ENCODE data around the gene TLE7. TPM values are rescaled to one million over a fixed set of nuclear protein-coding genes. Genes with fewer than 3 reads are reported as not detected.

The TLE7 gene
- total RNA-seq (not detected), polyA plus RNA-seq (not detected)

- H3K4me1 ChIP-seq (ENCODE audit: control insufficient read depth, insufficient read depth, low read length, poor library complexity, severe bottlenecking): no peaks in the 10 kb centered on the region
- H3K27ac Mint-ChIP-seq: no peak within 1 kb of the TSS
- peaks cover 17 to 43% of the 10 kb centered on the region in 2 experiments for H3K9me3 ChIP-seq (ENCODE audit: control insufficient read depth in 2 of 2, low read length in 2 of 2)
- ATAC-seq (ENCODE audit: low read depth in 2 of 2): no peak
- no peaks in the 10 kb centered on the region for H3K27me3 ChIP-seq (ENCODE audit: control insufficient read depth, insufficient read depth, low read length)
- no peak within 1 kb of the TSS for H3K27ac ChIP-seq (ENCODE audit: insufficient read depth, low read length, poor library complexity, severe bottlenecking)
- H3K27me3 Mint-ChIP-seq: peaks cover 11% of the 10 kb centered on the region
- H3K36me3 ChIP-seq (ENCODE audit: control insufficient read depth, insufficient read depth, low read length): no peaks in the 10 kb centered on the region
- no peaks in the 10 kb centered on the region for H3K36me3 Mint-ChIP-seq
- H3K4me1 Mint-ChIP-seq: no peaks in the 10 kb centered on the region
- H3K4me3 ChIP-seq (ENCODE audit: low read depth, low read length): no peak within 1 kb of the TSS
- DNase-seq: no peak
- no peak within 1 kb of the TSS for H3K4me3 Mint-ChIP-seq
- peaks cover 0 to 17% (median 11%) of the 10 kb centered on the region in 7 donors for H3K9me3 Mint-ChIP-seq
Measured at GRCh38 chr16:71442051-71442440, at the start of gene TLE7. TLE7 (minus strand) TSS chr16:71442054; CDS start chr16:71433324, 8,730 bp downstream.

- no peaks in the 10 kb centered on the region for H3K4me1 ChIP-seq (ENCODE audit: control insufficient read depth, insufficient read depth, low read length, poor library complexity, severe bottlenecking)
- no peak overlapping the region for H3K4me3 Mint-ChIP-seq
- H3K36me3 ChIP-seq (ENCODE audit: control insufficient read depth, insufficient read depth, low read length): no peaks in the 10 kb centered on the region
- peaks cover 5% of the 10 kb centered on the region for H3K27me3 Mint-ChIP-seq
- H3K4me1 Mint-ChIP-seq: peaks cover 0 to 5% (median 0%) of the 10 kb centered on the region in 4 donors
- no peaks in the 10 kb centered on the region for H3K36me3 Mint-ChIP-seq
- ATAC-seq (ENCODE audit: low read depth in 2 of 2) (no peak), DNase-seq (no peak)
- H3K4me3 ChIP-seq (ENCODE audit: low read depth, low read length): no peak overlapping the region
- H3K27ac ChIP-seq (ENCODE audit: insufficient read depth, low read length, poor library complexity, severe bottlenecking): no peak overlapping the region
- no peaks in the 10 kb centered on the region for H3K27me3 ChIP-seq (ENCODE audit: control insufficient read depth, insufficient read depth, low read length)
- no peaks in the 10 kb centered on the region for H3K9me3 Mint-ChIP-seq
- no peaks in the 10 kb centered on the region for H3K9me3 ChIP-seq (ENCODE audit: control insufficient read depth in 2 of 2, low read length in 2 of 2)
- H3K27ac Mint-ChIP-seq: no peak overlapping the region
Measured at GRCh38 chr16:71491054-71491453, 49.2 kb upstream of the TLE7 start.

GRCh38 chr16:71490361-71490760, 48.5 kb upstream of the TLE7 start:
- H3K4me1 Mint-ChIP-seq: peaks cover 0 to 6% (median 0%) of the 10 kb centered on the region in 4 donors
- no peaks in the 10 kb centered on the region for H3K27me3 ChIP-seq (ENCODE audit: control insufficient read depth, insufficient read depth, low read length)
- H3K9me3 ChIP-seq (ENCODE audit: control insufficient read depth in 2 of 2, low read length in 2 of 2): no peaks in the 10 kb centered on the region
- DNase-seq (no peak), ATAC-seq (ENCODE audit: low read depth in 2 of 2) (no peak)
- H3K9me3 Mint-ChIP-seq: no peaks in the 10 kb centered on the region
- no peak overlapping the region for H3K4me3 ChIP-seq (ENCODE audit: low read depth, low read length)
- H3K27me3 Mint-ChIP-seq: peaks cover 5% of the 10 kb centered on the region
- H3K4me1 ChIP-seq (ENCODE audit: control insufficient read depth, insufficient read depth, low read length, poor library complexity, severe bottlenecking): no peaks in the 10 kb centered on the region
- no peaks in the 10 kb centered on the region for H3K36me3 Mint-ChIP-seq
- H3K27ac Mint-ChIP-seq: no peak overlapping the region
- no peaks in the 10 kb centered on the region for H3K36me3 ChIP-seq (ENCODE audit: control insufficient read depth, insufficient read depth, low read length)
- no peak overlapping the region for H3K4me3 Mint-ChIP-seq
- H3K27ac ChIP-seq (ENCODE audit: insufficient read depth, low read length, poor library complexity, severe bottlenecking): no peak overlapping the region

GRCh38 chr16:71489122-71489521, 47.3 kb upstream of the TLE7 start, which contains the start of gene ZNF19:
ZNF19 (minus strand) TSS chr16:71489324; CDS start chr16:71482114, 7,210 bp downstream.
- H3K9me3 Mint-ChIP-seq: no peaks in the 10 kb centered on the region
- Histone ChIP-seq H3K4me3 (ENCODE audit: low read depth, low read length) (no peak within 1 kb of the TSS), H3K36me3 (ENCODE audit: control insufficient read depth, insufficient read depth, low read length) (no peaks in the 10 kb centered on the region), H3K9me3 (ENCODE audit: control insufficient read depth in 2 of 2, low read length in 2 of 2) (no peaks in the 10 kb centered on the region), H3K4me1 (ENCODE audit: control insufficient read depth, insufficient read depth, low read length, poor library complexity, severe bottlenecking) (no peaks in the 10 kb centered on the region), H3K27ac (ENCODE audit: insufficient read depth, low read length, poor library complexity, severe bottlenecking) (no peak within 1 kb of the TSS), H3K27me3 (ENCODE audit: control insufficient read depth, insufficient read depth, low read length) (no peaks in the 10 kb centered on the region)
- no peak for ATAC-seq (ENCODE audit: low read depth in 2 of 2)
- H3K27ac Mint-ChIP-seq: no peak within 1 kb of the TSS
- peaks cover 4 to 11% (median 6%) of the 10 kb centered on the region in 4 donors for H3K4me1 Mint-ChIP-seq
- H3K27me3 Mint-ChIP-seq: peaks cover 5% of the 10 kb centered on the region
- no peak for DNase-seq
- no peak within 1 kb of the TSS for H3K4me3 Mint-ChIP-seq
- no peaks in the 10 kb centered on the region for H3K36me3 Mint-ChIP-seq

- H3K27me3 Mint-ChIP-seq: no peaks in the 10 kb centered on the region
- peak overlapping the region; percentile 88 to 94 (median 92) for H3K27ac Mint-ChIP-seq
- peak; percentile 85 to 88 for ATAC-seq (ENCODE audit: low read depth in 2 of 2)
- peak overlapping the region; percentile 85 to 94 (median 92) for H3K4me3 Mint-ChIP-seq
- Histone ChIP-seq H3K4me3 (ENCODE audit: low read depth, low read length) (peak overlapping the region; percentile 96), H3K27ac (ENCODE audit: insufficient read depth, low read length, poor library complexity, severe bottlenecking) (peak overlapping the region; percentile 97), H3K9me3 (ENCODE audit: control insufficient read depth in 2 of 2, low read length in 2 of 2) (no peaks in the 10 kb centered on the region), H3K4me1 (ENCODE audit: control insufficient read depth, insufficient read depth, low read length, poor library complexity, severe bottlenecking) (peaks cover 3% of the 10 kb centered on the region), H3K27me3 (ENCODE audit: control insufficient read depth, insufficient read depth, low read length) (no peaks in the 10 kb centered on the region), H3K36me3 (ENCODE audit: control insufficient read depth, insufficient read depth, low read length) (no peaks in the 10 kb centered on the region)
- peaks cover 11 to 20% (median 15%) of the 10 kb centered on the region in 4 donors for H3K4me1 Mint-ChIP-seq
- H3K36me3 Mint-ChIP-seq: peaks cover 9% of the 10 kb centered on the region
- DNase-seq: peak; percentile 78 to 92 (median 86)
- H3K9me3 Mint-ChIP-seq: no peaks in the 10 kb centered on the region
Measured at GRCh38 chr16:71484006-71484893, 42.4 kb upstream of the TLE7 start.

GRCh38 chr16:71482569-71482968, 40.7 kb upstream of the TLE7 start:
- ATAC-seq (ENCODE audit: low read depth in 2 of 2) (no peak), DNase-seq (no peak)
- H3K27me3 Mint-ChIP-seq: no peaks in the 10 kb centered on the region
- H3K27me3 ChIP-seq (ENCODE audit: control insufficient read depth, insufficient read depth, low read length): no peaks in the 10 kb centered on the region
- H3K36me3 Mint-ChIP-seq: peaks cover 18% of the 10 kb centered on the region
- peak overlapping the region in 1 of 3 donors; percentile 92 for H3K27ac Mint-ChIP-seq
- H3K4me3 ChIP-seq (ENCODE audit: low read depth, low read length): no peak overlapping the region
- no peak overlapping the region for H3K27ac ChIP-seq (ENCODE audit: insufficient read depth, low read length, poor library complexity, severe bottlenecking)
- peaks cover 11 to 20% (median 15%) of the 10 kb centered on the region in 4 donors for H3K4me1 Mint-ChIP-seq
- H3K4me1 ChIP-seq (ENCODE audit: control insufficient read depth, insufficient read depth, low read length, poor library complexity, severe bottlenecking): peaks cover 3% of the 10 kb centered on the region
- H3K9me3 ChIP-seq (ENCODE audit: control insufficient read depth in 2 of 2, low read length in 2 of 2): no peaks in the 10 kb centered on the region
- H3K4me3 Mint-ChIP-seq: peak overlapping the region in 3 of 4 donors; percentile 5 to 76 (median 29)
- H3K9me3 Mint-ChIP-seq: no peaks in the 10 kb centered on the region
- peaks cover 4% of the 10 kb centered on the region for H3K36me3 ChIP-seq (ENCODE audit: control insufficient read depth, insufficient read depth, low read length)

- Histone ChIP-seq H3K36me3 (ENCODE audit: control insufficient read depth, insufficient read depth, low read length) (peaks cover 14% of the 10 kb centered on the region), H3K4me1 (ENCODE audit: control insufficient read depth, insufficient read depth, low read length, poor library complexity, severe bottlenecking) (peaks cover 3% of the 10 kb centered on the region), H3K27ac (ENCODE audit: insufficient read depth, low read length, poor library complexity, severe bottlenecking) (no peak overlapping the region), H3K4me3 (ENCODE audit: low read depth, low read length) (no peak overlapping the region), H3K27me3 (ENCODE audit: control insufficient read depth, insufficient read depth, low read length) (no peaks in the 10 kb centered on the region), H3K9me3 (ENCODE audit: control insufficient read depth in 2 of 2, low read length in 2 of 2) (no peaks in the 10 kb centered on the region)
- peaks cover 11 to 15% (median 14%) of the 10 kb centered on the region in 4 donors for H3K4me1 Mint-ChIP-seq
- no peaks in the 10 kb centered on the region for H3K9me3 Mint-ChIP-seq
- no peaks in the 10 kb centered on the region for H3K27me3 Mint-ChIP-seq
- peaks cover 35% of the 10 kb centered on the region for H3K36me3 Mint-ChIP-seq
- ATAC-seq (ENCODE audit: low read depth in 2 of 2) (no peak), DNase-seq (no peak)
- peak overlapping the region in 1 of 3 donors; percentile 34 for H3K27ac Mint-ChIP-seq
- peak overlapping the region in 1 of 4 donors; percentile 63 for H3K4me3 Mint-ChIP-seq
Measured at GRCh38 chr16:71480956-71481355, 39.1 kb upstream of the TLE7 start.

All from CD4-positive, CD25-positive, alpha-beta regulatory T cell (primary cell).